Type B pancreatic cell (in vitro differentiated cells): Measurements from ENCODE around the gene CCER1. TPM values are rescaled to one million over a fixed set of nuclear protein-coding genes. Genes with fewer than 3 reads are reported as not detected.

ENCODE experiments used
- DNase-seq: peaks from one replicate; pipeline ENCODE4 v3.0.0; 2021; ENCODE audit warnings: mixed read lengths; ENCODE audit not compliant: unreplicated experiment; ENCODE audit errors: extremely low spot score
- H3K27ac Mint-ChIP-seq: 2 replicates; pipeline ENCODE4 v1.8.0; 2021; ENCODE audit warnings: mild to moderate bottlenecking, mixed read lengths
- H3K27me3 Mint-ChIP-seq: 2 replicates; pipeline ENCODE4 v1.8.0; 2021; ENCODE audit warnings: mixed read lengths
- H3K36me3 Mint-ChIP-seq: 2 replicates; pipeline ENCODE4 v1.8.0; 2021; ENCODE audit warnings: mixed read lengths
- H3K4me1 Mint-ChIP-seq: one replicate; pipeline ENCODE4 v1.8.0; 2021; ENCODE audit warnings: mixed read lengths; ENCODE audit not compliant: unreplicated experiment
- H3K4me3 Mint-ChIP-seq: 2 replicates; pipeline ENCODE4 v1.8.0; 2021; ENCODE audit warnings: mild to moderate bottlenecking, mixed read lengths
- H3K9me3 Mint-ChIP-seq: 2 replicates; pipeline ENCODE4 v1.8.0; 2021; ENCODE audit warnings: mixed read lengths
- total RNA-seq: library from RNA; stranded (reverse); gene quantifications from 2 replicates; pipeline ENCODE4 v1.2.1, GENCODE V29; 2021; ENCODE audit warnings: low replicate concordance
- TF ChIP-seq, protein P1 (sequence below): fragments of 200-600 bp; sonication (generic); conservative IDR thresholded peaks from 2 replicates; pipeline ENCODE4 v1.5.0; 2021; ENCODE audit warnings: antibody characterized with exemption, mild to moderate bottlenecking

Gene CCER1
- total RNA-seq, 1 donor from 2014 or later: not detected

DNA sequence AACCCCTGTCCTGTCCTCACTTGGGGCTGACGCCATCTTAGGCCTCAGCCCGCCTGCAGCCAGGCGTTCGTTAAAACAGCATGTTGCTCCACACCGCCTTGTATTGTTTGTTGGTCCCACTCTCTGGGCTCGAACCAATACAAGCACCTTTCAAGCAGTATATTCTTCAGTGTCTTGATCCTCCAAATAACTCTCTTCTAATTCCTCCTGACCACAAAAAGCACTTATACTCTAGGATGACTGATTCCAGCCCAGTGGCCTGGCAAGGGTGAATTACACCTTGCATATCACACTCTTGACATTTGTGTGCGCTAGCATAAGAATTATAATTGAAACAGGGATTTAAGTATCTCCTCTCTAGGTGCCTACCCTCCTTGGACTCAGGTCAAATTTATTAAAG, 7.1 kb downstream of the CCER1 start:
- Mint-ChIP-seq H3K4me1 (peaks cover 10% of the 10 kb centered on the region), H3K27me3 (no peaks in the 10 kb centered on the region), H3K4me3 (no peak overlapping the region), H3K9me3 (peaks cover 4% of the 10 kb centered on the region), H3K27ac (no peak overlapping the region), H3K36me3 (no peaks in the 10 kb centered on the region)
- no peak for DNase-seq
- TF ChIP-seq, protein P1, sequence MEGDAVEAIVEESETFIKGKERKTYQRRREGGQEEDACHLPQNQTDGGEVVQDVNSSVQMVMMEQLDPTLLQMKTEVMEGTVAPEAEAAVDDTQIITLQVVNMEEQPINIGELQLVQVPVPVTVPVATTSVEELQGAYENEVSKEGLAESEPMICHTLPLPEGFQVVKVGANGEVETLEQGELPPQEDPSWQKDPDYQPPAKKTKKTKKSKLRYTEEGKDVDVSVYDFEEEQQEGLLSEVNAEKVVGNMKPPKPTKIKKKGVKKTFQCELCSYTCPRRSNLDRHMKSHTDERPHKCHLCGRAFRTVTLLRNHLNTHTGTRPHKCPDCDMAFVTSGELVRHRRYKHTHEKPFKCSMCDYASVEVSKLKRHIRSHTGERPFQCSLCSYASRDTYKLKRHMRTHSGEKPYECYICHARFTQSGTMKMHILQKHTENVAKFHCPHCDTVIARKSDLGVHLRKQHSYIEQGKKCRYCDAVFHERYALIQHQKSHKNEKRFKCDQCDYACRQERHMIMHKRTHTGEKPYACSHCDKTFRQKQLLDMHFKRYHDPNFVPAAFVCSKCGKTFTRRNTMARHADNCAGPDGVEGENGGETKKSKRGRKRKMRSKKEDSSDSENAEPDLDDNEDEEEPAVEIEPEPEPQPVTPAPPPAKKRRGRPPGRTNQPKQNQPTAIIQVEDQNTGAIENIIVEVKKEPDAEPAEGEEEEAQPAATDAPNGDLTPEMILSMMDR: no peak

DNA sequence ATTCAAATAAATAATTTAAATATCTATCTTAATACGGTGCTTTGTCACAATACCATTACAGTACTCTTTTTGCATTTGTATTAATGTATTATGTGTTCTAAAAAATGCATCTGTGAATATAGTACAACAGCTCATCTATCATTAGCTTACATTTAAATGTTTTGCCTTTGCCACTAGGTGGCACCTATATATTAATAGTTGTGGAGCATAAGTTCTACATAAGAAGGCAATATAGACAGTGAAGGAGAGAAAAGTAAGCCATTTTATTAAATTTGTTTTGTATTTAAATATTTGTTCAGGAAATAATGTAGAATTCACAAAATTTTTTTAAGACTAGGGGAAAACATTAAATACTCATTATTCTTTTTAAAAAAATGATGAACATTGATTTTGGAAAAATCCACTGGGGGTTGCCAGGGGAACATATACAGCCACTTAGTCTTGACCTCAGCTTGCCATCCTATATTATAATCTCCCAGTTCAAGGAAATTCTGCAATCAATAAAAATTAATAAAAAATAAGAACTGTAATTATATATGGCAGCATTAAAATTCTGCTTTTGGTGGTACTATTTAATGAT, 9.8 kb downstream of the CCER1 start:
- no peaks in the 10 kb centered on the region for H3K27me3 Mint-ChIP-seq
- TF ChIP-seq, protein P1: peak; percentile 79
- no peak for DNase-seq
- H3K9me3 Mint-ChIP-seq: peaks cover 4% of the 10 kb centered on the region
- H3K27ac Mint-ChIP-seq: no peak overlapping the region
- H3K4me3 Mint-ChIP-seq: no peak overlapping the region
- peaks cover 10% of the 10 kb centered on the region for H3K4me1 Mint-ChIP-seq
- no peaks in the 10 kb centered on the region for H3K36me3 Mint-ChIP-seq

DNA sequence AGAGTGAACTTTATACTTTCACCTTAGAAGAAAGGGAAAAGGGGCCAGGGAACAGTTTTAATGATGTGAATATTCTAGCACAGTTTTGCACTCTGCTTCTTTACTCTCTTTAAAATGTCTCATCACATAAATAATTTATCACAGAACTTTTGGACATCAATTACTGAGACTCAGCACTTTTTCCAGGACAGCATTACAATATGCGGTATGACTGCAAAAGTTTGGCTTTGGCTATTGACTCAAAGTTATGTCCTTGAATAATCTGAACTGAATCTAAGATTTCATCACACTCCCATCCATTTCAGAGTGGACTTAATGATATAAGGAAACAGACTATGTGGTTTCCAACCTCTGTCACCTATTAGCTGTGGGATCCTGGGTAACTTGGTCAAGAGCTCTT, 11.7 kb downstream of the CCER1 start:
- no peaks in the 10 kb centered on the region for H3K27me3 Mint-ChIP-seq
- H3K27ac Mint-ChIP-seq: no peak overlapping the region
- H3K4me3 Mint-ChIP-seq: no peak overlapping the region
- no peak for DNase-seq
- H3K4me1 Mint-ChIP-seq: peaks cover 12% of the 10 kb centered on the region
- TF ChIP-seq, protein P1: no peak
- no peaks in the 10 kb centered on the region for H3K36me3 Mint-ChIP-seq
- peaks cover 4% of the 10 kb centered on the region for H3K9me3 Mint-ChIP-seq

DNA sequence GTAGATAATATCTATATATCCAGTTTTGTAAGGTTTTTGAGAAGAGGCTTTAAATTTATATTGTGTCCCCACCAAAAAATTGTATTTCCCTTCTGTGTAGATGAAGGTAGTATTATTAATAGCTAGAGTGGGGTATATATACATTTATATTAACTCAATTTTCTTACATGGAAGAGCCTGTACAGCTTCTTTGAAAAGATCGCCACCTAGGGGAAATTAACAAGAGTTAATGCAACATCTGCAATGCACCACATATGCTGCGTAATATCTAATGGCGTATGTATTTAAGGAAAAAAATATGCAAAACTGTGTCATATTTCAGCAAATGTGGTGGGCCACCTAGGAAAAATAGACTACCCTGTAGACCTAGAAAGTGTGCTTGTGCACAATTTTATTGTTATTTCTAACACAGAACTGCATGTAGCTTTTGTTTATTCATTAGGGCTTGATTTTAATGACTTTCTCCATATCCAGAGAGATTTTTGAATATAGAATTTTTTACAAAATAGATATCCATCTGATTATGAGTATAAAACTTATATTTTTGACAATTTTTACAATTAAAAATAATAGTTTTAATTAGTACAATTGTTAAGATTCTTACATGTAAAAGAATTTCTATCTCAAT, 14.0 kb downstream of the CCER1 start:
- Mint-ChIP-seq H3K4me1 (peaks cover 5% of the 10 kb centered on the region), H3K4me3 (no peak overlapping the region), H3K27ac (no peak overlapping the region), H3K9me3 (no peaks in the 10 kb centered on the region), H3K27me3 (no peaks in the 10 kb centered on the region), H3K36me3 (no peaks in the 10 kb centered on the region)
- no peak for DNase-seq
- TF ChIP-seq, protein P1: peak; percentile 85

DNA sequence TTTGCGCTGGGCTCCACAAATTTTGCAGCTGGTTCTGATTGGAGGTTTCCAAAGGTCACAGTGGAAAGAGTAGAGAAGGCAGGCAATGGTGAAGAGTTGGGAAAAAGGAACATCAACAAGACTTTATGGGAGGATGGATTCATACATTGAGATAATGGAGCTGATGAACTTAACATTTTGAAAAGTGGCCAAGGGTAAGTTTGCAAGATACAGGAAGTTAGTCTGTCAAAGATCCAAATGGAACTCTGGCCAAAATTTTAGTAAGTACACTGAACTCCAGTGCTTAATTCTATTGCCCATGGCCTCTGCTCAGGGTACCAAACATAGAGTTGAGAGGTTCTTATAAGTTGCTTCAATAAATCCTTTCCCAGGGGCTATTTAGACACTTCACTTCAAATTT, 15.6 kb downstream of the CCER1 start:
- Mint-ChIP-seq H3K27me3 (no peaks in the 10 kb centered on the region), H3K4me1 (peaks cover 5% of the 10 kb centered on the region), H3K9me3 (no peaks in the 10 kb centered on the region), H3K4me3 (no peak overlapping the region), H3K27ac (no peak overlapping the region), H3K36me3 (no peaks in the 10 kb centered on the region)
- TF ChIP-seq, protein P1: no peak
- no peak for DNase-seq
